ENCODE results near the gene BRD4. TPM values are rescaled to one million over a fixed set of nuclear protein-coding genes. Genes with fewer than 3 reads are reported as not detected.

The BRD4 gene
- total RNA-seq, 1 experiment from 2014 or later, result 16.2 TPM

GRCh38 chr19:15234431-15235130 lies 97.8 kb downstream of the BRD4 start:
- in situ Hi-C loops (cut with HindIII; ENCODE audit: low pct_unique_long_range_greater_than_20kb, low sequenced_read_pairs), result no loop called here
- DNase-seq (ENCODE audit: low read depth, low spot score), result no peak

GRCh38 chr19:15231271-15231670 lies 101.1 kb downstream of the BRD4 start:
- in situ Hi-C loops (cut with HindIII; ENCODE audit: low pct_unique_long_range_greater_than_20kb, low sequenced_read_pairs), result no loop called here
- no peak for DNase-seq (ENCODE audit: low read depth, low spot score)

GRCh38 chr19:15227261-15227660 lies 105.1 kb downstream of the BRD4 start:
- DNase-seq (ENCODE audit: low read depth, low spot score), result no peak
- in situ Hi-C loops (cut with HindIII; ENCODE audit: low pct_unique_long_range_greater_than_20kb, low sequenced_read_pairs), result no loop called here

- no peak for DNase-seq (ENCODE audit: low read depth, low spot score)
- in situ Hi-C loops (cut with HindIII; ENCODE audit: low pct_unique_long_range_greater_than_20kb, low sequenced_read_pairs), result no loop called here
Measured at GRCh38 chr19:15225760-15226159, 106.6 kb downstream of the BRD4 start.

- in situ Hi-C loops (cut with HindIII; ENCODE audit: low pct_unique_long_range_greater_than_20kb, low sequenced_read_pairs), result no loop called here
- no peak for DNase-seq (ENCODE audit: low read depth, low spot score)
Measured at GRCh38 chr19:15223649-15224361, 108.5 kb downstream of the BRD4 start.

- peak; percentile 88 for DNase-seq (ENCODE audit: low read depth, low spot score)
- in situ Hi-C loops (cut with HindIII; ENCODE audit: low pct_unique_long_range_greater_than_20kb, low sequenced_read_pairs), result no loop called here
Measured at GRCh38 chr19:15222738-15223648, 109.3 kb downstream of the BRD4 start.

GRCh38 chr19:15220833-15221232 lies 111.5 kb downstream of the BRD4 start:
- in situ Hi-C loops (cut with HindIII; ENCODE audit: low pct_unique_long_range_greater_than_20kb, low sequenced_read_pairs), result no loop called here
- no peak for DNase-seq (ENCODE audit: low read depth, low spot score)

- no peak for DNase-seq (ENCODE audit: low read depth, low spot score)
- in situ Hi-C loops (cut with HindIII; ENCODE audit: low pct_unique_long_range_greater_than_20kb, low sequenced_read_pairs), result no loop called here
Measured at GRCh38 chr19:15218501-15218900, 113.8 kb downstream of the BRD4 start.

- in situ Hi-C loops (cut with HindIII; ENCODE audit: low pct_unique_long_range_greater_than_20kb, low sequenced_read_pairs), result no loop called here
- DNase-seq (ENCODE audit: low read depth, low spot score), result no peak
Measured at GRCh38 chr19:15216363-15216762, 116.0 kb downstream of the BRD4 start.

GRCh38 chr19:15213715-15214381 lies 118.5 kb downstream of the BRD4 start:
- no peak for DNase-seq (ENCODE audit: low read depth, low spot score)
- in situ Hi-C loops (cut with HindIII; ENCODE audit: low pct_unique_long_range_greater_than_20kb, low sequenced_read_pairs), result no loop called here

- in situ Hi-C loops (cut with HindIII; ENCODE audit: low pct_unique_long_range_greater_than_20kb, low sequenced_read_pairs), result no loop called here
- no peak for DNase-seq (ENCODE audit: low read depth, low spot score)
Measured at GRCh38 chr19:15212711-15213110, 119.6 kb downstream of the BRD4 start.

- in situ Hi-C loops (cut with HindIII; ENCODE audit: low pct_unique_long_range_greater_than_20kb, low sequenced_read_pairs), result no loop called here
Measured at GRCh38 chr19:15210323-15210781, 122.0 kb downstream of the BRD4 start.

GRCh38 chr19:15201374-15202023 lies 130.8 kb downstream of the BRD4 start:
- in situ Hi-C loops (cut with HindIII; ENCODE audit: low pct_unique_long_range_greater_than_20kb, low sequenced_read_pairs), result no loop called here
- DNase-seq (ENCODE audit: low read depth, low spot score), result no peak

More at GRCh38 chr19:15210323-15210781, 122.0 kb downstream of the BRD4 start:
- DNase-seq (ENCODE audit: low read depth, low spot score), result no peak

GRCh38 chr19:15200553-15201364 lies 131.6 kb downstream of the BRD4 start, which contains the start of gene NOTCH3:
NOTCH3 (minus strand) TSS chr19:15200995; CDS start chr19:15200905, 90 bp downstream.
- in situ Hi-C loops (cut with HindIII; ENCODE audit: low pct_unique_long_range_greater_than_20kb, low sequenced_read_pairs), result no loop called here
- DNase-seq (ENCODE audit: low read depth, low spot score), result no peak

GRCh38 chr19:15199661-15200552 lies 132.4 kb downstream of the BRD4 start:
- in situ Hi-C loops (cut with HindIII; ENCODE audit: low pct_unique_long_range_greater_than_20kb, low sequenced_read_pairs), result no loop called here
- DNase-seq (ENCODE audit: low read depth, low spot score), result no peak

Measured in SK-MEL-5 (cell line).